Stomach smooth muscle (tissue), 2 donors: ENCODE data around the gene CFAP90.
A peak's percentile ranks its signal among the peaks of the same experiment; 100 is the strongest.

Source experiments
- H3K27ac ChIP-seq: one replicate; pipeline ENCODE4 v1.7.0; 2013; ENCODE audit warnings: mild to moderate bottlenecking, low read length, inconsistent platforms
- H3K27me3 ChIP-seq, 2 donors: one replicate each; pipeline ENCODE4 v1.7.0; 2013; ENCODE audit warnings: low read length in 2 of 2; ENCODE audit not compliant: insufficient read depth in 2 of 2, control insufficient read depth in 1 of 2
- H3K36me3 ChIP-seq, 2 donors: one replicate each; pipeline ENCODE4 v1.7.0; 2013; ENCODE audit warnings: low read length in 2 of 2; ENCODE audit not compliant: control insufficient read depth in 2 of 2, insufficient read depth in 2 of 2
- H3K4me1 ChIP-seq: one replicate; pipeline ENCODE4 v1.7.0; 2013; ENCODE audit warnings: low read length; ENCODE audit not compliant: control insufficient read depth, insufficient read depth
- H3K4me3 ChIP-seq, 2 donors: one replicate each; pipeline ENCODE4 v1.7.0; 2013; ENCODE audit warnings: low read length in 2 of 2
- H3K9ac ChIP-seq, 2 donors: one replicate each; pipeline ENCODE4 v1.7.0; 2013; ENCODE audit warnings: low read length in 2 of 2, mild to moderate bottlenecking in 1 of 2
- H3K9me3 ChIP-seq, 2 donors: one replicate each; pipeline ENCODE4 v1.7.0; 2013; ENCODE audit warnings: low read length in 2 of 2; ENCODE audit not compliant: control insufficient read depth in 2 of 2
- donor health status: healthy.
- donor health status: Pancreatic carcinoma.

The CFAP90 gene

DNA sequence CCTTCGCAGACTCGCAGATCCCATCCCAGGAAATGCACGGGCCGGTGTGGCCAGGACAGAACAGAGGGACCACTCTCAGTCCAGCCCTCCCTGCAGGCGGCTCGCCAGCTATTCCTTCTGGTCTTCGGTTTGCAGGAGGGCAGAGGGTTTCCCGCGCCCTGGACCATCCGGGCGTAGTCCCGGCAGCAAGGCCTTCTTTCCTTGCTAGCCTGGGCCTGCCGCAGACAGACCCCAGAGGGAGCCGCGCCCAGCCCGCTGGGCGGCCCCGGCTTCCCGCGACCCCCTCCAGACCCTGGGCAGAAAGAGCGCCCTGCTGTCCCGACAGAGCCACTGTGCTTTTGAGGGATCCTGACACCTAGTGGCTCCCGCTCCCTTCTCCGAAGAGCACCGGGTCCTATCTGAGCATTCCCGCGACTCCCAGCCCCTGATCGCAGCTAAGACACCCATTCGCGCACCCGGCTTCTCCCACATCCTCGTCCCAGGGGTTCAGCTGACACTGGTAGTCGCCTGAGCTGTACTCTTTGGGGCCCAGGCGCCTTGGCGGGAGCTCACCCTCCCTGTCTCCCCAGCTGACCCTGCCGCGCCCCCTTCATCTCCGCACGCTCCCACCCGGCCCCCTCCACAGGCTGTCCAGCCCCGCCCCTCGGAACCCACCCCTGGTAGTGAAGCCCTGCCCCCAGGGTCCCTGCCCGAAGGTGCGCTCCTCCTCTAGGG, 1.1 kb downstream of the CFAP90 start:
- Histone ChIP-seq H3K36me3 (no peaks in the 10 kb centered on the region), H3K9me3 (no peaks in the 10 kb centered on the region), H3K27ac (no peak overlapping the region), H3K4me1 (peaks cover 16% of the 10 kb centered on the region), H3K27me3 (peaks cover 13% of the 10 kb centered on the region in 2 donors), H3K4me3 (peak overlapping the region; percentile 41 to 70), H3K9ac (peak overlapping the region in 1 of 2 donors; percentile 64)

GRCh38 chr5:7848296-7848695, 2.6 kb downstream of the CFAP90 start:
- Histone ChIP-seq H3K4me3 (no peak overlapping the region), H3K9ac (no peak overlapping the region), H3K36me3 (no peaks in the 10 kb centered on the region), H3K27me3 (peaks cover 13% of the 10 kb centered on the region in 2 donors), H3K4me1 (peaks cover 16% of the 10 kb centered on the region), H3K27ac (no peak overlapping the region), H3K9me3 (no peaks in the 10 kb centered on the region)

DNA sequence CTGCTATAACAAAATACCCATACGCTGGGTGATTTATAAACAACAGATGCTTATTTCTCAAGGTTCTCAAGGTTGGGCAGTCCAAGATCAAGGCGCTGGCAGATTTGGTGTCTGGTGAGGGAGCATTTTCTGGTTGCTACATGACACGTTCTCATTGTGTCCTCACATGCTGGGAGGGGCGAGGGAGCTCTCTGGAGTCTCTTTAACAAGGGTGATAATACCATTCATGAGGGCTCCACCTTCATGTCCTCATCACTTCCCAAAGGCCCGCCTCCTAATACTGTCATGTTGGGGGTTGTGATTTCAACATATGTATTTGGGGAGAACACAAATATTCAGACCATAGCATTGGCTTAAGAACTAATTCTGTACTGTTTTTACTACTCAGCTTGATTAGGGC, 4.6 kb downstream of the CFAP90 start:
- Histone ChIP-seq H3K27me3 (peaks cover 13% of the 10 kb centered on the region in 2 donors), H3K4me3 (no peak overlapping the region)

DNA sequence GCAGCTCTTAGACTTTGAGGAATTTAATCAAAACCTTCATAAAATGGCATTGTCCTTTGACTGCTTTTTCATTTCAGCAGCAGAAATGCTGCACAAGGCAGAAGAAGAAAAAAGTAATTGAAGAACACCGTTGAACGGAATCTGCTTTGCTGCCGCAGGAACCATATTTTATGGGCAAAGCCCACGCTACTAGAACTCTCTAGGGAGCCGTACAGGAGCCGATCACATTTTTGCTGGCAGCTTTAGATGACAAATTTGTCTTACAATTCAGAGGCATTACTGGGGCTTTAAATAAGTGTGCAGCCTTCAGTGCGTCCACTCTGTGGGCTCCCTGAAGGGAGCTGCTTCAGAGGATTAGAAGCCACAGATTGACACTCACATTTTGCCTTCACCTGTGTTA, 5.4 kb downstream of the CFAP90 start:
- Histone ChIP-seq H3K9me3 (no peaks in the 10 kb centered on the region), H3K9ac (no peak overlapping the region), H3K27me3 (peaks cover 13% of the 10 kb centered on the region in 2 donors), H3K4me3 (no peak overlapping the region), H3K4me1 (peaks cover 8% of the 10 kb centered on the region), H3K36me3 (no peaks in the 10 kb centered on the region), H3K27ac (no peak overlapping the region)

More for the DNA sequence above, 4.6 kb downstream of the CFAP90 start:
- Histone ChIP-seq H3K27ac (no peak overlapping the region), H3K4me1 (peaks cover 16% of the 10 kb centered on the region), H3K9me3 (no peaks in the 10 kb centered on the region), H3K36me3 (no peaks in the 10 kb centered on the region), H3K9ac (no peak overlapping the region)

- Histone ChIP-seq H3K36me3 (no peaks in the 10 kb centered on the region), H3K27me3 (peaks cover 13% of the 10 kb centered on the region in 2 donors), H3K4me1 (peaks cover 7% of the 10 kb centered on the region), H3K9me3 (no peaks in the 10 kb centered on the region), H3K27ac (no peak overlapping the region), H3K9ac (no peak overlapping the region), H3K4me3 (no peak overlapping the region)
Observed at GRCh38 chr5:7844901-7845300, 6.0 kb downstream of the CFAP90 start.

- H3K27me3 ChIP-seq, result peaks cover 0 to 3% of the 10 kb centered on the region in 2 donors
- no peak overlapping the region for H3K4me3 ChIP-seq
Observed at GRCh38 chr5:7842531-7842930, 8.4 kb downstream of the CFAP90 start.

GRCh38 chr5:7837403-7837802, 13.5 kb downstream of the CFAP90 start:
- Histone ChIP-seq H3K27me3 (no peaks in the 10 kb centered on the region), H3K4me1 (no peaks in the 10 kb centered on the region), H3K9me3 (no peaks in the 10 kb centered on the region), H3K27ac (no peak overlapping the region), H3K4me3 (no peak overlapping the region), H3K36me3 (no peaks in the 10 kb centered on the region), H3K9ac (no peak overlapping the region)

More at GRCh38 chr5:7842531-7842930, 8.4 kb downstream of the CFAP90 start:
- Histone ChIP-seq H3K27ac (no peak overlapping the region), H3K9me3 (no peaks in the 10 kb centered on the region), H3K4me1 (no peaks in the 10 kb centered on the region), H3K9ac (no peak overlapping the region), H3K36me3 (no peaks in the 10 kb centered on the region)

GRCh38 chr5:7834982-7835381, 16.0 kb downstream of the CFAP90 start:
- H3K9ac ChIP-seq, result no peak overlapping the region
- no peak overlapping the region for H3K4me3 ChIP-seq
- no peaks in the 10 kb centered on the region for H3K4me1 ChIP-seq
- H3K27me3 ChIP-seq, result no peaks in the 10 kb centered on the region
- H3K9me3 ChIP-seq, result no peaks in the 10 kb centered on the region
- H3K27ac ChIP-seq, result no peak overlapping the region
- H3K36me3 ChIP-seq, result no peaks in the 10 kb centered on the region

DNA sequence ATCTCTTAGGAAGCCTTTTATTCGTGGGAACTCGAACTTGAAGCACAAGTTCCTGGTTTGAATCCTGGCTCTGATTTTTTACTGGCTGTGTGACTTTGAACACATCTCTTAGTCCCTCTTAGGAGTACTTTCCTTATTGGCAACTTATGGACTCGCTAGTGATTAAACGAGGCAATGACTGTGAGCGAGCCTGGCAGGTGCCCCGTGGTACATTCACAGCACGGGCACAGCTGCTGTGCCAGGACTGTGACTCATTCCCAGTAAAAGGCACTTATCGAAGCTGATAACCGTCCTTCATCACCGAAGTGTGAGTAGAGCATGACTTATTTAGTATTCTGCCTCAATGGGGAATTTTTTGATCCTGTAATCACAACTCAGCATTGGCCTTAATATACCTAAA, 22.7 kb downstream of the CFAP90 start:
- H3K4me3 ChIP-seq, result no peak overlapping the region
- no peaks in the 10 kb centered on the region for H3K4me1 ChIP-seq
- no peak overlapping the region for H3K27ac ChIP-seq
- H3K27me3 ChIP-seq, result no peaks in the 10 kb centered on the region
- H3K36me3 ChIP-seq, result peaks cover 10 to 16% of the 10 kb centered on the region in 2 donors
- H3K9me3 ChIP-seq, result no peaks in the 10 kb centered on the region
- no peak overlapping the region for H3K9ac ChIP-seq

GRCh38 chr5:7827610-7828009, 23.3 kb downstream of the CFAP90 start:
- no peak overlapping the region for H3K9ac ChIP-seq
- no peaks in the 10 kb centered on the region for H3K9me3 ChIP-seq
- no peaks in the 10 kb centered on the region for H3K4me1 ChIP-seq
- peaks cover 10 to 20% of the 10 kb centered on the region in 2 donors for H3K36me3 ChIP-seq
- H3K27me3 ChIP-seq, result no peaks in the 10 kb centered on the region
- no peak overlapping the region for H3K4me3 ChIP-seq
- H3K27ac ChIP-seq, result no peak overlapping the region

- Histone ChIP-seq H3K9ac (no peak overlapping the region), H3K36me3 (peaks cover 18 to 28% of the 10 kb centered on the region in 2 donors), H3K4me1 (no peaks in the 10 kb centered on the region), H3K27me3 (no peaks in the 10 kb centered on the region), H3K4me3 (no peak overlapping the region), H3K27ac (no peak overlapping the region), H3K9me3 (no peaks in the 10 kb centered on the region)
Observed at GRCh38 chr5:7825630-7826029, 25.3 kb downstream of the CFAP90 start.
